ENCODE data around the gene ZNF740. TPM values are rescaled to one million over a fixed set of nuclear protein-coding genes. Genes with fewer than 3 reads are reported as not detected.

ZNF740 gene
- total and polyA plus RNA-seq, 2 of the 8 experiments (the other 6 are each of a cell fraction or from before 2014, with no cell fraction given), result 8.2 to 40.0 TPM

DNA sequence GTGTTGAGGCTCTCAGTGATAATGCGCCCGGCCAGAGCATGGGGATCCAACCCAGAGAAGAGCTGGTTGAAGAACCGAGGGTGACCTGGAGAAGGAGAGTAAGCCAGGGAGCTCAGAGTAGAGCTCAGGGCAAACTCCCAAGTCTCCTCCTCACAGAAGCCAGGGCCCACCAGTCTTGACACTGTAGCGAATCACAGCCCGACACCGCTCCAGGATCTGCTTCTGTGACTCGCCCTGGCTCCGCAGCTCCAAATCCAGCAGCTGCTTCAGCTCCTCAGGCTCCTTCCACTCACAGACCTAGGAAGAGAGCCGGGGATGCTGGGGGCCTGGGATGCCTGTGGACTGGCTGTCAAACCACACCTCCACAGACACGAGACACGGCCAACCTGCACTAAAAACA is 8.2 kb upstream of the ZNF740 start (continued):
- TF ChIP-seq EGR1 (IDR thresholded peaks at IDR 0.05; ENCODE audit: borderline replicate concordance, low read depth, low read length) (no peak), SIN3A (conservative IDR thresholded peaks at IDR 0.05 in 1 of 2, IDR thresholded peaks at IDR 0.05 in 1 of 2; ENCODE audit: low read depth in 1 of 2, low read length in 2 of 2) (no peak), GTF2F1 (IDR thresholded peaks at IDR 0.05; ENCODE audit: borderline replicate concordance, low read depth, low read length) (no peak)
